ENCODE measurements around the gene HOPX. TPM values are rescaled to one million over a fixed set of nuclear protein-coding genes. Genes with fewer than 3 reads are reported as not detected.
"Not testable (repeated sequence)": the region's sequence is repeated elsewhere in the genome, so short reads cannot be mapped to it uniquely, and the experiment has no call there.

Gene HOPX
- total RNA-seq, 1 experiment from 2014 or later, result not detected

- peak in 1 of 2 experiments; percentile 27 for DNase-seq
- intact Hi-C loops (cut with micrococcal nuclease; ENCODE audit: unreplicated experiment), result loop anchor here (1.0 kb wide), 2 partner anchors 132 to 168 kb away; no protein-coding TSS in a partner anchor
- no peaks in the 10 kb centered on the region for H3K9me3 ChIP-seq
- no peaks in the 10 kb centered on the region for H3K27me3 ChIP-seq (replicated peaks; ENCODE audit: control insufficient read depth, insufficient read depth, low read length)
- TF ChIP-seq CTCF (IDR thresholded peaks at IDR 0.05; ENCODE audit: insufficient read depth in 1 of 2, low read depth in 1 of 2, low read length in 1 of 2, severe bottlenecking in 1 of 2, unreplicated experiment in 1 of 2), result peak; percentile 44 to 54
- Mint-ChIP-seq H3K27me3 (ENCODE audit: insufficient read depth, unreplicated experiment) (peaks cover 2% of the 10 kb centered on the region), H3K4me3 (ENCODE audit: unreplicated experiment) (no peak overlapping the region), H3K9me3 (ENCODE audit: unreplicated experiment) (no peaks in the 10 kb centered on the region), H3K36me3 (ENCODE audit: insufficient read depth, unreplicated experiment) (no peaks in the 10 kb centered on the region), H3K27ac (ENCODE audit: unreplicated experiment) (no peak overlapping the region), H3K4me1 (ENCODE audit: low read depth, unreplicated experiment) (no peaks in the 10 kb centered on the region)
- no peak overlapping the region for H3K4me3 ChIP-seq (ENCODE audit: low read depth, low read length)
- H3K4me1 ChIP-seq, result no peaks in the 10 kb centered on the region
- ChIA-PET CTCF (interaction anchor here (1.0 to 1.5 kb wide), 2 partner anchors 132 to 168 kb away, joined by 4 to 10 read pairs; no protein-coding TSS in a partner anchor), POLR2A (no interaction called here)
- BruUV-seq (replicated peaks), result no TSS peak
- no peaks in the 10 kb centered on the region for H3K36me3 ChIP-seq (ENCODE audit: control insufficient read depth, insufficient read depth, low read length)
These were observed 12.8 kb downstream of the HOPX start for GRCh38 chr4:56668267-56668666.

GRCh38 chr4:56667396-56667795 is 13.7 kb downstream of the HOPX start:
- BruUV-seq (replicated peaks); POLR2A ChIA-PET; H3K27ac Mint-ChIP-seq (ENCODE audit: unreplicated experiment); intact Hi-C loops (cut with micrococcal nuclease; ENCODE audit: unreplicated experiment); H3K4me3 Mint-ChIP-seq (ENCODE audit: unreplicated experiment); DNase-seq; H3K4me1 Mint-ChIP-seq (ENCODE audit: low read depth, unreplicated experiment); H3K4me3 ChIP-seq (ENCODE audit: low read depth, low read length); H3K4me1 ChIP-seq; H3K36me3 Mint-ChIP-seq (ENCODE audit: insufficient read depth, unreplicated experiment); H3K27me3 Mint-ChIP-seq (ENCODE audit: insufficient read depth, unreplicated experiment); H3K9me3 Mint-ChIP-seq (ENCODE audit: unreplicated experiment); H3K36me3 ChIP-seq (ENCODE audit: control insufficient read depth, insufficient read depth, low read length); H3K9me3 ChIP-seq; H3K27me3 ChIP-seq (replicated peaks; ENCODE audit: control insufficient read depth, insufficient read depth, low read length): not testable (repeated sequence)
- CTCF ChIA-PET, result interaction anchor here (1.5 kb wide), 1 partner anchor 132 kb away, joined by 10 read pairs; no protein-coding TSS in a partner anchor

- no TSS peak for BruUV-seq (replicated peaks)
- CTCF ChIA-PET, result interaction anchor here (0.8 kb wide), 1 partner anchor 170 kb away, joined by 3 read pairs; no protein-coding TSS in a partner anchor
- no peaks in the 10 kb centered on the region for H3K27me3 Mint-ChIP-seq (ENCODE audit: insufficient read depth, unreplicated experiment)
These were observed 14.8 kb downstream of the HOPX start for GRCh38 chr4:56666279-56666678.

More at GRCh38 chr4:56666279-56666678, 14.8 kb downstream of the HOPX start:
- no peaks in the 10 kb centered on the region for H3K9me3 ChIP-seq
- no peaks in the 10 kb centered on the region for H3K36me3 ChIP-seq (ENCODE audit: control insufficient read depth, insufficient read depth, low read length)
- H3K4me3 ChIP-seq (ENCODE audit: low read depth, low read length), result no peak overlapping the region
- H3K36me3 Mint-ChIP-seq (ENCODE audit: insufficient read depth, unreplicated experiment), result no peaks in the 10 kb centered on the region
- H3K4me1 Mint-ChIP-seq (ENCODE audit: low read depth, unreplicated experiment), result no peaks in the 10 kb centered on the region
- H3K27me3 ChIP-seq (replicated peaks; ENCODE audit: control insufficient read depth, insufficient read depth, low read length), result no peaks in the 10 kb centered on the region
- DNase-seq, result no peak
- intact Hi-C loops (cut with micrococcal nuclease; ENCODE audit: unreplicated experiment), result no loop called here
- H3K4me1 ChIP-seq, result no peaks in the 10 kb centered on the region
- H3K4me3 Mint-ChIP-seq (ENCODE audit: unreplicated experiment), result no peak overlapping the region
- H3K9me3 Mint-ChIP-seq (ENCODE audit: unreplicated experiment), result no peaks in the 10 kb centered on the region
- TF ChIP-seq CTCF (IDR thresholded peaks at IDR 0.05; ENCODE audit: insufficient read depth in 1 of 2, low read depth in 1 of 2, low read length in 1 of 2, severe bottlenecking in 1 of 2, unreplicated experiment in 1 of 2), result no peak
- no peak overlapping the region for H3K27ac Mint-ChIP-seq (ENCODE audit: unreplicated experiment)
- POLR2A ChIA-PET, result no interaction called here

Measured in Caco-2 (cell line).